ENCODE results near the gene ETNPPL.

ETNPPL gene

GRCh38 chr4:108762559-108763225, at the start of gene ETNPPL:
ETNPPL (minus strand) TSS chr4:108763053; CDS start chr4:108762898, 155 bp downstream.
- DNase-seq (ENCODE audit: low read depth), result no peak

- no peak for DNase-seq (ENCODE audit: low read depth)
Observed at GRCh38 chr4:108811486-108811885, 48.6 kb upstream of the ETNPPL start.

GRCh38 chr4:108810087-108810486, 47.2 kb upstream of the ETNPPL start:
- DNase-seq (ENCODE audit: low read depth), result no peak

GRCh38 chr4:108804648-108805273, 41.9 kb upstream of the ETNPPL start:
- DNase-seq (ENCODE audit: low read depth), result no peak

GRCh38 chr4:108799306-108799705, 36.5 kb upstream of the ETNPPL start:
- DNase-seq (ENCODE audit: low read depth), result no peak

GRCh38 chr4:108796173-108796572, 33.3 kb upstream of the ETNPPL start:
- DNase-seq (ENCODE audit: low read depth), result no peak

GRCh38 chr4:108795733-108796132, 32.9 kb upstream of the ETNPPL start:
- no peak for DNase-seq (ENCODE audit: low read depth)

- no peak for DNase-seq (ENCODE audit: low read depth)
Observed at GRCh38 chr4:108794136-108794535, 31.3 kb upstream of the ETNPPL start.

- DNase-seq (ENCODE audit: low read depth), result no peak
Observed at GRCh38 chr4:108793415-108793814, 30.6 kb upstream of the ETNPPL start.

GRCh38 chr4:108788731-108789130, 25.9 kb upstream of the ETNPPL start:
- no peak for DNase-seq (ENCODE audit: low read depth)

GRCh38 chr4:108787724-108788123, 24.9 kb upstream of the ETNPPL start:
- no peak for DNase-seq (ENCODE audit: low read depth)

GRCh38 chr4:108787106-108787505, 24.3 kb upstream of the ETNPPL start:
- no peak for DNase-seq (ENCODE audit: low read depth)

- no peak for DNase-seq (ENCODE audit: low read depth)
Observed at GRCh38 chr4:108786351-108786750, 23.5 kb upstream of the ETNPPL start.

GRCh38 chr4:108783665-108784463, 21.0 kb upstream of the ETNPPL start:
- DNase-seq (ENCODE audit: low read depth), result no peak

GRCh38 chr4:108779958-108780357, 17.1 kb upstream of the ETNPPL start:
- DNase-seq (ENCODE audit: low read depth), result no peak

- no peak for DNase-seq (ENCODE audit: low read depth)
Observed at GRCh38 chr4:108777388-108777787, 14.5 kb upstream of the ETNPPL start.

GRCh38 chr4:108775921-108776320, 13.1 kb upstream of the ETNPPL start:
- no peak for DNase-seq (ENCODE audit: low read depth)

GRCh38 chr4:108774809-108775530, 12.1 kb upstream of the ETNPPL start:
- no peak for DNase-seq (ENCODE audit: low read depth)

GRCh38 chr4:108772402-108772801, 9.5 kb upstream of the ETNPPL start:
- no peak for DNase-seq (ENCODE audit: low read depth)

- no peak for DNase-seq (ENCODE audit: low read depth)
Observed at GRCh38 chr4:108766058-108766457, 3.2 kb upstream of the ETNPPL start.

- DNase-seq (ENCODE audit: low read depth), result no peak
Observed at GRCh38 chr4:108763986-108764385, 1.1 kb upstream of the ETNPPL start.

- DNase-seq (ENCODE audit: low read depth), result no peak
Observed at GRCh38 chr4:108763226-108763593, 357 bp upstream of the ETNPPL start.
